MM.1S (cell line): ENCODE data around the gene XRN2.

Experiments
- EZH2 ChIP-seq: fragments of 300-600 bp; sonication (generic); optimal IDR thresholded peaks from 2 replicates; pipeline ENCODE3; 2017; ENCODE audit warnings: low read depth, mild to moderate bottlenecking, antibody characterized with exemption, low read length, mixed read lengths
- EZH2phosphoT487 ChIP-seq: fragments of 300-600 bp; sonication (generic); IDR thresholded peaks from 2 replicates; pipeline ENCODE4 v1.6.1; 2018; ENCODE audit warnings: antibody characterized with exemption, low read length
- TF ChIP-seq, protein P1 (sequence below): fragments of 300-600 bp; sonication (generic); IDR thresholded peaks from 2 replicates; pipeline ENCODE4 v1.5.1; 2016; ENCODE audit warnings: antibody characterized with exemption, low read length, mixed read lengths

DNA sequence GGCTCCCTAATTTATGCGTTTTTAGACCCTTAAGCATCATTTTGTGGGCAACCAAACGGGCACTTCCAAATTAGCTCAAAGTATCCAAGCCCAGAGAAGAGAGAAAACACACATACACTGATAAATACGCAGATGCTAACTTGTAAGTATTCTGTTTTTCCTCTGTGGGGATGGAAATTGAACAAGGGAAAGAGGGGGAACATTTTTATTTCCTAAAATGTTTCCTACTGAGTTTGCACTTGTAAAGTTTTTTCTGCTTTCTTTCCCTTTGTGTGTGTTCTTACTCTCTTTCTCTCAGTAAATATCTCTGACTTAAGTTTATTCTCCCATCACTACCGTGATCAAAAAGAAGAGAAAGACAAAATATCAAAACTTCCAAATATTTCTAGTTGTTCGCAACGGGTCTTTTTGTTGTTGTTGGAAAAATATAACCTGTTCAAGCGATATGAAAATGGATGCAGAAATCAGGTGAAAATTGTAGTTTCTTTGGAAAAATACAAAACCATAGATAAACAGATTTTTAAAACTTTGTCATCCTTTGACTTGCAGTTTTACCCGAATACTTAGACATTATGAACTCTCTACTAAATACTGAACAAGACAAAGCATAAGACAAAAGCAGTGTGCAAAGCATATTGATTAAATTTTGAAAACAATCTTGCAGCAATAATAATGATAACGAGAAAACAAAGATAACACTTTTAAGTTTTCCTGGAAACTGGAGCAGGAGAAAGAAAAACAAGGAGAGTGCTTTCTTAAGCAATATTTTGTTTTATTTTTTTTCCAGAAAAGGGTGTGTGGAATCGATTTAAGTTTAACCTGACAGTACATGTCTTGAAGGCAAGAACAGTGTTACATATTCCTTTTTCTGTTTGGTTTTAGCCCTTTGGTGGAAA is 95.2 kb downstream of the XRN2 start:
- TF ChIP-seq, protein P1, sequence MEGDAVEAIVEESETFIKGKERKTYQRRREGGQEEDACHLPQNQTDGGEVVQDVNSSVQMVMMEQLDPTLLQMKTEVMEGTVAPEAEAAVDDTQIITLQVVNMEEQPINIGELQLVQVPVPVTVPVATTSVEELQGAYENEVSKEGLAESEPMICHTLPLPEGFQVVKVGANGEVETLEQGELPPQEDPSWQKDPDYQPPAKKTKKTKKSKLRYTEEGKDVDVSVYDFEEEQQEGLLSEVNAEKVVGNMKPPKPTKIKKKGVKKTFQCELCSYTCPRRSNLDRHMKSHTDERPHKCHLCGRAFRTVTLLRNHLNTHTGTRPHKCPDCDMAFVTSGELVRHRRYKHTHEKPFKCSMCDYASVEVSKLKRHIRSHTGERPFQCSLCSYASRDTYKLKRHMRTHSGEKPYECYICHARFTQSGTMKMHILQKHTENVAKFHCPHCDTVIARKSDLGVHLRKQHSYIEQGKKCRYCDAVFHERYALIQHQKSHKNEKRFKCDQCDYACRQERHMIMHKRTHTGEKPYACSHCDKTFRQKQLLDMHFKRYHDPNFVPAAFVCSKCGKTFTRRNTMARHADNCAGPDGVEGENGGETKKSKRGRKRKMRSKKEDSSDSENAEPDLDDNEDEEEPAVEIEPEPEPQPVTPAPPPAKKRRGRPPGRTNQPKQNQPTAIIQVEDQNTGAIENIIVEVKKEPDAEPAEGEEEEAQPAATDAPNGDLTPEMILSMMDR: no peak
- TF ChIP-seq EZH2phosphoT487 (no peak), EZH2 (no peak)
